Hepatocyte (in vitro differentiated cells): ENCODE measurements around the gene FMNL2.

Experiments
- CTCF ChIP-seq: fragments of 200-600 bp; sonication (generic); IDR thresholded peaks from 2 replicates; pipeline ENCODE4 v1.5.1; 2016; ENCODE audit warnings: antibody characterized with exemption, mild to moderate bottlenecking; ENCODE audit not compliant: poor library complexity
- EZH2 ChIP-seq: fragments of 200-600 bp; sonication (generic); IDR thresholded peaks from 2 replicates; pipeline ENCODE4 v1.6.1; 2016; ENCODE audit warnings: antibody characterized with exemption, mild to moderate bottlenecking, borderline replicate concordance

GRCh38 chr2:152542995-152543481 lies 208.1 kb downstream of the FMNL2 start:
- TF ChIP-seq EZH2 = no peak
- no peak for TF ChIP-seq CTCF
